ENCODE results near the gene PCNX4. TPM values are rescaled to one million over a fixed set of nuclear protein-coding genes. Genes with fewer than 3 reads are reported as not detected.

Gene PCNX4
- total RNA-seq, 3 donors from 2014 or later (not counting 1 experiment from before 2014, with no cell fraction given) = 51.7 to 78.3 (median 58.3) TPM

- Histone ChIP-seq H3K36me3 (ENCODE audit: control insufficient read depth, insufficient read depth, low read length) (no peaks in the 10 kb centered on the region), H3K4me1 (ENCODE audit: control insufficient read depth, insufficient read depth, low read length) (peaks cover 19% of the 10 kb centered on the region), H3K4me3 (ENCODE audit: low read length) (peak overlapping the region; percentile 84), H3K27me3 (ENCODE audit: control insufficient read depth, insufficient read depth, low read length) (no peaks in the 10 kb centered on the region), H3K9me3 (ENCODE audit: control insufficient read depth, insufficient read depth, low read length) (no peaks in the 10 kb centered on the region), H3K27ac (ENCODE audit: low read length) (peak overlapping the region; percentile 97)
- TF ChIP-seq CTCF (IDR thresholded peaks at IDR 0.05) = no peak
- intact Hi-C loops (cut with micrococcal nuclease) = loop anchor here (5.0 kb wide), 1 partner anchor 609 kb away; the partner anchor contains the start of genes JKAMP and L3HYPDH
- no peak for ATAC-seq
- Mint-ChIP-seq H3K9me3 (no peaks in the 10 kb centered on the region), H3K4me3 (peak overlapping the region; percentile 92), H3K27me3 (ENCODE audit: low read depth in 2 of 2) (peaks cover 0 to 9% of the 10 kb centered on the region in 2 donors), H3K27ac (peak overlapping the region; percentile 94 to 96), H3K36me3 (no peaks in the 10 kb centered on the region), H3K4me1 (peaks cover 42% of the 10 kb centered on the region in 2 donors)
- WGBS (ENCODE audit: insufficient coverage) = 10% methylated on average over 15 of the region's 16 CpGs
- peak in 1 of 2 donors; percentile 59 for DNase-seq
These were observed 731 bp upstream of the PCNX4 start for GRCh38 chr14:60090864-60091519.

- Histone ChIP-seq H3K36me3 (ENCODE audit: control insufficient read depth, insufficient read depth, low read length) (peaks cover 5% of the 10 kb centered on the region), H3K4me1 (ENCODE audit: control insufficient read depth, insufficient read depth, low read length) (peaks cover 19% of the 10 kb centered on the region), H3K4me3 (ENCODE audit: low read length) (peak overlapping the region; percentile 84), H3K27me3 (ENCODE audit: control insufficient read depth, insufficient read depth, low read length) (no peaks in the 10 kb centered on the region), H3K9me3 (ENCODE audit: control insufficient read depth, insufficient read depth, low read length) (no peaks in the 10 kb centered on the region), H3K27ac (ENCODE audit: low read length) (peak overlapping the region; percentile 97)
- Mint-ChIP-seq H3K9me3 (no peaks in the 10 kb centered on the region), H3K27ac (peak overlapping the region; percentile 94 to 96), H3K4me1 (peaks cover 46 to 53% of the 10 kb centered on the region in 2 donors), H3K27me3 (ENCODE audit: low read depth in 2 of 2) (peaks cover 0 to 9% of the 10 kb centered on the region in 2 donors), H3K4me3 (peak overlapping the region; percentile 92), H3K36me3 (no peaks in the 10 kb centered on the region)
- WGBS (ENCODE audit: insufficient coverage) = 0% methylated on average over 13 of the region's 14 CpGs
- DNase-seq (peak in 1 of 2 donors; percentile 54), ATAC-seq (no peak)
- intact Hi-C loops (cut with micrococcal nuclease) = loop anchor here (1.0 to 5.0 kb wide), 5 partner anchors 62 to 610 kb away; partner anchors contain the start of genes DHRS7, JKAMP, L3HYPDH and PPM1A
- no peak for TF ChIP-seq CTCF (IDR thresholded peaks at IDR 0.05)
These were observed 800 bp downstream of the PCNX4 start for GRCh38 chr14:60092526-60092920.

GRCh38 chr14:60093080-60093479 lies 1.4 kb downstream of the PCNX4 start:
- peaks cover 52 to 59% of the 10 kb centered on the region in 2 donors for H3K4me1 Mint-ChIP-seq

More at GRCh38 chr14:60093080-60093479, 1.4 kb downstream of the PCNX4 start:
- no peak for TF ChIP-seq CTCF (IDR thresholded peaks at IDR 0.05)
- Histone ChIP-seq H3K27me3 (ENCODE audit: control insufficient read depth, insufficient read depth, low read length) (no peaks in the 10 kb centered on the region), H3K27ac (ENCODE audit: low read length) (peak overlapping the region; percentile 97), H3K4me1 (ENCODE audit: control insufficient read depth, insufficient read depth, low read length) (peaks cover 19% of the 10 kb centered on the region), H3K4me3 (ENCODE audit: low read length) (peak overlapping the region; percentile 84), H3K9me3 (ENCODE audit: control insufficient read depth, insufficient read depth, low read length) (no peaks in the 10 kb centered on the region), H3K36me3 (ENCODE audit: control insufficient read depth, insufficient read depth, low read length) (peaks cover 11% of the 10 kb centered on the region)
- 0% methylated on average over 1 of the region's 3 CpGs for WGBS (ENCODE audit: insufficient coverage)
- ATAC-seq = no peak
- H3K36me3 Mint-ChIP-seq = no peaks in the 10 kb centered on the region
- peak overlapping the region; percentile 92 for H3K4me3 Mint-ChIP-seq
- intact Hi-C loops (cut with micrococcal nuclease) = loop anchor here (2.0 to 5.0 kb wide), 4 partner anchors 62 to 611 kb away; partner anchors contain the start of genes DHRS7, JKAMP, L3HYPDH and PPM1A
- DNase-seq = peak in 1 of 2 donors; percentile 10
- no peaks in the 10 kb centered on the region for H3K9me3 Mint-ChIP-seq
- peaks cover 0 to 9% of the 10 kb centered on the region in 2 donors for H3K27me3 Mint-ChIP-seq (ENCODE audit: low read depth in 2 of 2)
- H3K27ac Mint-ChIP-seq = peak overlapping the region; percentile 94 to 96
